Loucy (cell line): ENCODE data around the gene CGGBP1.

Experiments used
- CTCF ChIP-seq: fragments of 200-600 bp; sonication (generic); conservative IDR thresholded peaks from 2 replicates; pipeline ENCODE4 v1.5.1; 2014; ENCODE audit warnings: mild to moderate bottlenecking, antibody characterized with exemption, low read length
- EZH2phosphoT487 ChIP-seq: fragments of 200-600 bp; IDR thresholded peaks from 2 replicates; pipeline ENCODE4 v1.6.1; 2018; ENCODE audit warnings: antibody characterized with exemption, mild to moderate bottlenecking, moderate library complexity, borderline replicate concordance

DNA sequence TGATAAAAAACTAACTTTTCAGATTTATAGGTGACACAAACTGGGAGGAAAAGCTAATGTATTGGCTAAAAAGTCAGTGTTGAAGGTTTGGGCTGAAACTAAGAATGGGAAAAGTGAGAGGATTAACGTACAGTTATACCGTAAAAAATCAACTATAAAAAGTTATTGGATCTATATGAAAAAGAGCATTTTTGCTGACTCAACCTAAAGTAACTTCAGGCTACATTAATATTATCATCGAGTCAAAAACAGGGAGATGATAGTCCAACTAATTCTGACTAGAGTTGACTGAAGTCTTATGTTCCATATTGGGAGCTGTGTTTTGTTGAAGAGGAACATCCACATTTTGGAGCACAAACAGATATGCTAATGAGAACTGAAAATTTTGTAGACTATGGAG lies 20.1 kb upstream of the CGGBP1 start:
- TF ChIP-seq CTCF = no peak
- TF ChIP-seq EZH2phosphoT487 = no peak
